GM19452 (cell line): ENCODE results near the gene IL33.

ENCODE experiments used
- ATAC-seq: cut with Tn5 transposase; IDR thresholded peaks from one replicate; pipeline ENCODE4 v1.9.1; 2021; ENCODE audit not compliant: unreplicated experiment

Gene IL33

DNA sequence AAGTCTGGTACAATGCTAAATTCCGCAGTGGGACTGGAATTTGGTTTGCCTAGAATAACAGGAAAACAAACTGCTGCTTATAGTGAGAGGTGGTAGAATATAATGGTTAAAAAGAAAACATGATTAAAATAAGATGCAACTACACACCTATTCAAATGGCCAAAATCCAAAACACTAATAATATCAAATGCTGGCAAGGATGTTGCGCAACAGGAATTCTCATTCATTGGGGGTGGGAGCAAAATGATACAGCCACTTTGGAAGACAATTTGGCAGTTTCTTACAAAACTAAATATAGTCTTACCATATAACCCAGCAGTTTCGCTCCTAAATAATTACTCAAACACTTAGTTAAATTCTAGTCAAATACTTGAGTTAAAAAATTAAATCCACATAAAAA lies 61.8 kb downstream of the IL33 start:
- ATAC-seq: no peak

DNA sequence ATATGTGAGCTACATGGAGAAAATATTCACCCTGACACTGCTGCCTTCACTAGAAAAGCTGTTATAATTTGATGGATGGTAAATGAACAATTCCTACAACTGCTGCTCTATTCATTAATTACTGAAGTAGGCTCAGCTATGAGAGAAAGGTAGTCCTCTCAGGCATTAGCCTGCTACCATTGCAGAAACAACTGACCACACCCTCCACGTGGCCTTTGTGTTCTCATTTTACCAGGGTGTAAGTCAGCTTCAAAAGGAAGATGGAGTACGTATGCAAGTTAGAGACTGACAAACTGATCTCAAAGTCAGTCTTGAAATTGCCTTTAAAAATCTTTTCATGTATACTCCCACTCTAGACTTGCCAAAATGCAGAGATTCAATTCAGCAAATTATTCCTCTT lies 86.3 kb downstream of the IL33 start:
- ATAC-seq: no peak

DNA sequence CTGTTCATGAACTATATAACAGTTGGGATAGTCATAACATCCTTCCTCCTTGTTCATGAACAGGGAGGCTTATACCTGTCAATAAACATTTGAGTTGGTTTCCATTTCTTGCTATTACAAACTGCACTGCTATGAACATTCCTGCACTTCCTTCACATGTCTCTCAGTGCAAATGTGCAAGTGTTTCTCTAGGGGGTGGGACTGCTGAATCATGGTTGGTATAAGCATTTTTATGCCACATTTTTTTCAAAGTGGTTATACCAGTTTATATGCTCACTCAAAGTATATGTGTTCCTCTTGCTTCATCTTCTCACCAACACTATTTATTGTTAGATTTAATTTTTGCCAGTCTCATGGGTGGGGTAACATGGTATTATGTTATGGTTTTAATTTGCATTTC lies 86.8 kb downstream of the IL33 start:
- ATAC-seq: no peak

DNA sequence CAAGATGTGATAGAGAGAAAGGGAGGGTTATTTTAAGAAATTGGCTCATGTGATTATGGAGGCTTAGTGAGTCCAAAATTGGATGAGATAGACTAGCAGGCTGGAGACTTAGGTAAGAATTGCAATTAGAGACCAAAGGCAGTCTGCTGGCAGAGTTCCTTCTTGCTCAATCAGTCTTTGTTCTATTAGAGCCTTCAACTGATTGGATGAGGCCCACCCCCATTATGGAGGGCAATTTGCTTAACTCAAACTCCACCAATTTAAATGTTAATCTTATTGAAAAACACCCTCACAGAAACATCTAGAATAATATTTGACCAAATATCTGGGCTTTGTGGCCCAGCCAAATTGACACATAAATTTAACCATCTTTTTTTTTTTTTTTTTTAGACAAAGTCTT lies 88.6 kb downstream of the IL33 start:
- no peak for ATAC-seq

DNA sequence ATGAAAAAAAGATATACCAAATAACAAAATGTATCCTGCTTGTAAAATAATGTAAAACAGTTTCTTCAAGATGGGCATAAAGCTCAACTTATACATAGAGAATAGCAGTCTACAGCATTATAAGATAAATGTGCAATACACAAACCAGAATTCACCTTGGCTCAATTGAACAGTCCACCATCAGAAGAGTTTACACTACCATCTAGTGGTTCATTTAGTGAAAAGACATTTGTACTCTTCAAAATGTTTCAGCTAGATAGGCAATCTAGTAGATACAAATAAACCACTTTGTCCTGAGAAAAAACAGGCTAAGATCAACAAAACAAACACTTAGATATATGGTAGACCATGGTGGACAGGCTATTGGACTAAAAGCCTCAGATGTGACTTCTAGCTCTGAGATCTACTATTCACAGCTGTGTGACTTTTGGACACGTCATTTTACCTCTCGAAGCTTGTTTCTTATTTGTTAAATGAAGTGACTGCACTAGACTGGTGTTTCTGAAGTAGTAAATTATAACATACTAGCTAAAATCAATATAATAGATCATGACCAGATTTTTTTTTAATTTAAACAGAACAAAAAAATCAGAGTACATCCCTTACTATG lies 90.5 kb downstream of the IL33 start:
- ATAC-seq: no peak
